Measurements from ENCODE around the gene TP53BP2. TPM values are rescaled to one million over a fixed set of nuclear protein-coding genes. Genes with fewer than 3 reads are reported as not detected.

Gene TP53BP2
- total RNA-seq, 2 donors from 2014 or later: 53.6 to 59.8 TPM

GRCh38 chr1:223765036-223765718 lies 80.6 kb downstream of the TP53BP2 start:
- 78 to 94% methylated on average over 3 to 9 of the region's 9 CpGs for WGBS, 2 experiments (ENCODE audit: insufficient coverage in 1 of 2, insufficient read length in 1 of 2)
- no peak overlapping the region for H3K4me3 Mint-ChIP-seq

GRCh38 chr1:223763881-223764280 lies 81.9 kb downstream of the TP53BP2 start:
- no peak for TF ChIP-seq CTCF (conservative IDR thresholded peaks at IDR 0.05)
- no peak overlapping the region for H3K4me3 ChIP-seq (ENCODE audit: low read length)
- 87 to 93% methylated on average over 3 to 5 of the region's 5 CpGs for WGBS, 2 experiments (ENCODE audit: insufficient coverage in 1 of 2, insufficient read length in 1 of 2)
- H3K27ac ChIP-seq (ENCODE audit: low read depth, low read length): no peak overlapping the region
- Mint-ChIP-seq H3K4me3 (no peak overlapping the region), H3K27me3 (ENCODE audit: insufficient read depth) (no peaks in the 10 kb centered on the region), H3K4me1 (peaks cover 10% of the 10 kb centered on the region), H3K9me3 (peaks cover 3% of the 10 kb centered on the region), H3K36me3 (ENCODE audit: low read depth) (peaks cover 38% of the 10 kb centered on the region), H3K27ac (no peak overlapping the region)
- no peak overlapping the region for H3K9ac ChIP-seq (ENCODE audit: extremely low read depth, low read length, poor library complexity, severe bottlenecking)
- H3K27me3 ChIP-seq (ENCODE audit: control insufficient read depth, insufficient read depth, low read length, poor library complexity, severe bottlenecking): no peaks in the 10 kb centered on the region
- peaks cover 73% of the 10 kb centered on the region for H3K36me3 ChIP-seq (ENCODE audit: control insufficient read depth, insufficient read depth, low read length)
- DNase-seq: no peak
- peaks cover 3% of the 10 kb centered on the region for H3K9me3 ChIP-seq (ENCODE audit: control insufficient read depth, low read length)
- no peaks in the 10 kb centered on the region for H3K4me1 ChIP-seq (ENCODE audit: control insufficient read depth, insufficient read depth, low read length)

More at GRCh38 chr1:223765036-223765718, 80.6 kb downstream of the TP53BP2 start:
- Mint-ChIP-seq H3K4me1 (peaks cover 10% of the 10 kb centered on the region), H3K27ac (peak overlapping the region; percentile 46), H3K9me3 (peaks cover 4% of the 10 kb centered on the region), H3K36me3 (ENCODE audit: low read depth) (peaks cover 42% of the 10 kb centered on the region), H3K27me3 (ENCODE audit: insufficient read depth) (no peaks in the 10 kb centered on the region)
- Histone ChIP-seq H3K4me1 (ENCODE audit: control insufficient read depth, insufficient read depth, low read length) (no peaks in the 10 kb centered on the region), H3K9ac (ENCODE audit: extremely low read depth, low read length, poor library complexity, severe bottlenecking) (peak overlapping the region; percentile 23), H3K9me3 (ENCODE audit: control insufficient read depth, low read length) (peaks cover 6% of the 10 kb centered on the region), H3K27me3 (ENCODE audit: control insufficient read depth, insufficient read depth, low read length, poor library complexity, severe bottlenecking) (no peaks in the 10 kb centered on the region), H3K27ac (ENCODE audit: low read depth, low read length) (peak overlapping the region; percentile 71), H3K4me3 (ENCODE audit: low read length) (no peak overlapping the region), H3K36me3 (ENCODE audit: control insufficient read depth, insufficient read depth, low read length) (peaks cover 73% of the 10 kb centered on the region)
- no peak for TF ChIP-seq CTCF (conservative IDR thresholded peaks at IDR 0.05)
- DNase-seq: peak; percentile 60

GRCh38 chr1:223763251-223763650 lies 82.5 kb downstream of the TP53BP2 start:
- H3K27me3 Mint-ChIP-seq (ENCODE audit: insufficient read depth): no peaks in the 10 kb centered on the region
- no peak overlapping the region for H3K4me3 Mint-ChIP-seq
- H3K9me3 ChIP-seq (ENCODE audit: control insufficient read depth, low read length): no peaks in the 10 kb centered on the region
- H3K27me3 ChIP-seq (ENCODE audit: control insufficient read depth, insufficient read depth, low read length, poor library complexity, severe bottlenecking): no peaks in the 10 kb centered on the region
- H3K9ac ChIP-seq (ENCODE audit: extremely low read depth, low read length, poor library complexity, severe bottlenecking): no peak overlapping the region
- DNase-seq: no peak
- WGBS, 2 experiments (ENCODE audit: insufficient coverage in 1 of 2, insufficient read length in 1 of 2): 94 to 96% methylated on average over 5 of the region's 5 CpGs
- no peak for TF ChIP-seq CTCF (conservative IDR thresholded peaks at IDR 0.05)
- no peak overlapping the region for H3K27ac Mint-ChIP-seq
- H3K4me1 Mint-ChIP-seq: peaks cover 10% of the 10 kb centered on the region
- H3K36me3 ChIP-seq (ENCODE audit: control insufficient read depth, insufficient read depth, low read length): peaks cover 77% of the 10 kb centered on the region
- no peaks in the 10 kb centered on the region for H3K4me1 ChIP-seq (ENCODE audit: control insufficient read depth, insufficient read depth, low read length)
- H3K9me3 Mint-ChIP-seq: no peaks in the 10 kb centered on the region
- H3K27ac ChIP-seq (ENCODE audit: low read depth, low read length): no peak overlapping the region
- no peak overlapping the region for H3K4me3 ChIP-seq (ENCODE audit: low read length)
- peaks cover 34% of the 10 kb centered on the region for H3K36me3 Mint-ChIP-seq (ENCODE audit: low read depth)

Data from endodermal cell (in vitro differentiated cells).